HEK293T (cell line): ENCODE measurements around the gene PTGS2.

ENCODE experiments used
- ARNT ChIP-seq: fragments of 450-650 bp; IDR thresholded peaks from 2 replicates; pipeline ENCODE4 v1.6.1; 2017; ENCODE audit warnings: mild to moderate bottlenecking
- BHLHE40 ChIP-seq: fragments of 450-650 bp; IDR thresholded peaks from 2 replicates; pipeline ENCODE4 v1.6.1; 2016; ENCODE audit warnings: mild to moderate bottlenecking, moderate library complexity, borderline replicate concordance
- FOXA1 ChIP-seq: fragments of 450-650 bp; IDR thresholded peaks from 2 replicates; pipeline ENCODE4 v1.6.1; 2016; ENCODE audit warnings: mild to moderate bottlenecking
- FOXK2 ChIP-seq: fragments of 450-650 bp; IDR thresholded peaks from 2 replicates; pipeline ENCODE4 v1.6.1; 2016; ENCODE audit warnings: mild to moderate bottlenecking
- FOXM1 ChIP-seq: fragments of 450-650 bp; IDR thresholded peaks from 2 replicates; pipeline ENCODE4 v1.6.1; 2017; ENCODE audit warnings: mild to moderate bottlenecking, borderline replicate concordance
- L3MBTL2 ChIP-seq: fragments of 450-650 bp; conservative IDR thresholded peaks from 2 replicates; pipeline ENCODE4 v1.6.1; 2016; ENCODE audit warnings: mild to moderate bottlenecking
- NFRKB ChIP-seq: fragments of 450-650 bp; IDR thresholded peaks from 2 replicates; pipeline ENCODE4 v1.6.1; 2016; ENCODE audit warnings: mild to moderate bottlenecking, moderate library complexity
- SP1 ChIP-seq: fragments of 450-650 bp; IDR thresholded peaks from 2 replicates; pipeline ENCODE4 v1.6.1; 2017
- SUZ12 ChIP-seq: fragments of 450-650 bp; IDR thresholded peaks from 2 replicates; pipeline ENCODE4 v1.6.1; 2016; ENCODE audit warnings: mild to moderate bottlenecking
- TARDBP ChIP-seq: fragments of 450-650 bp; IDR thresholded peaks from 2 replicates; pipeline ENCODE4 v1.6.1; 2016
- ZNF384 ChIP-seq: fragments of 450-650 bp; IDR thresholded peaks from 2 replicates; pipeline ENCODE4 v1.6.1; 2016

DNA sequence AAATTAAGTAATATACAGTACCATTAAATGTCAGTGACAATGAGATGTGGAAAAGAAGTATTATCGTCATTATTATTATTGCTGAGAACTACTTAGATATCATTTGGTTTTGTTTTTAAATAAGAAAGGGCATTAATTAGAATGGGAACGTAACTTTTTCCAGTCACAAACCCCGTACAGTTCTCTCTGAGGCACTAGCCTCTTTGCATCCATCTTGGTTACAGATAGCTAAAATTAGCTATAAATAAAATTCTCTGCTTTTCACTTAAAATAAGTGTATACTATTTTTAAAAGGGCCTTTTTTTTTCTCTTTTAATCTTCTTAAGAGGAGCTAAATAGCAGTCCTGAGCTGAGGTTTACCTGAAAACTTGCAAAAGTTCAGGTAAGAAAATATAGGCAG is 7.6 kb downstream of the PTGS2 start:
- TF ChIP-seq TARDBP, result no peak
- no peak for TF ChIP-seq FOXA1
- no peak for TF ChIP-seq FOXM1
- no peak for TF ChIP-seq BHLHE40
- TF ChIP-seq SP1, result no peak
- no peak for TF ChIP-seq NFRKB
- TF ChIP-seq ARNT, result no peak
- TF ChIP-seq FOXK2, result no peak
- TF ChIP-seq ZNF384, result no peak
- no peak for TF ChIP-seq SUZ12
- no peak for TF ChIP-seq L3MBTL2
